ENCODE measurements around the gene RALGAPA2.

The RALGAPA2 gene

GRCh38 chr20:20721489-20721888, 9.0 kb upstream of the RALGAPA2 start:
- no peaks in the 10 kb centered on the region for H3K9me3 ChIP-seq (ENCODE audit: control insufficient read depth, insufficient read depth, low read depth, low read length)

DNA sequence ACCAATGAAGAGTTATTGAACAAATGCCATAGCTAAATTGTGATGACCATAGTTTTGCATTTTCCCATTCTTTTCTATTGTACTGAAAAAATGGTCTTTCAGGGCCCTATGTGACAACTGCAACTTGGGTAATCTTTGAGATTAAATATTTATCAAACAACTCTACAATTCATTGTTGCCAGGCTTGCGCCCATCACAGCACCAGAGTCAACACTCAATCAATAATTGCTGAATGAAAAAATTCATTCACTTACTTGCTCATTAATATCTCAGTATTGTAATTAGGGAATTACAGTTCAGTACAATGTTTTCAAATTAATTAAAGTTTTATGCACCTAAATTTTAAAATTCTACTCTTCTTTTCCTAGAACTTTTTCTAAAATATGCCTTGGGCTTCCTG, 7.7 kb upstream of the RALGAPA2 start:
- no peaks in the 10 kb centered on the region for H3K27me3 ChIP-seq (ENCODE audit: control insufficient read depth, insufficient read depth, low read length)
- H3K9me3 ChIP-seq (ENCODE audit: control insufficient read depth, insufficient read depth, low read depth, low read length), result no peaks in the 10 kb centered on the region
- no peaks in the 10 kb centered on the region for H3K4me1 ChIP-seq (ENCODE audit: control insufficient read depth, insufficient read depth, low read length)
- H3K4me3 ChIP-seq (ENCODE audit: low read depth, low read length), result no peak overlapping the region
- no peak overlapping the region for H3K9ac ChIP-seq (ENCODE audit: low read length)
- H3K36me3 ChIP-seq (ENCODE audit: control insufficient read depth, insufficient read depth, low read length), result no peaks in the 10 kb centered on the region
- H3K27ac ChIP-seq (ENCODE audit: low read depth, low read length), result no peak overlapping the region

More at GRCh38 chr20:20721489-20721888, 9.0 kb upstream of the RALGAPA2 start:
- no peak overlapping the region for H3K9ac ChIP-seq (ENCODE audit: low read length)
- H3K27me3 ChIP-seq (ENCODE audit: control insufficient read depth, insufficient read depth, low read length), result no peaks in the 10 kb centered on the region
- no peaks in the 10 kb centered on the region for H3K4me1 ChIP-seq (ENCODE audit: control insufficient read depth, insufficient read depth, low read length)
- H3K27ac ChIP-seq (ENCODE audit: low read depth, low read length), result no peak overlapping the region
- no peak overlapping the region for H3K4me3 ChIP-seq (ENCODE audit: low read depth, low read length)
- no peaks in the 10 kb centered on the region for H3K36me3 ChIP-seq (ENCODE audit: control insufficient read depth, insufficient read depth, low read length)

DNA sequence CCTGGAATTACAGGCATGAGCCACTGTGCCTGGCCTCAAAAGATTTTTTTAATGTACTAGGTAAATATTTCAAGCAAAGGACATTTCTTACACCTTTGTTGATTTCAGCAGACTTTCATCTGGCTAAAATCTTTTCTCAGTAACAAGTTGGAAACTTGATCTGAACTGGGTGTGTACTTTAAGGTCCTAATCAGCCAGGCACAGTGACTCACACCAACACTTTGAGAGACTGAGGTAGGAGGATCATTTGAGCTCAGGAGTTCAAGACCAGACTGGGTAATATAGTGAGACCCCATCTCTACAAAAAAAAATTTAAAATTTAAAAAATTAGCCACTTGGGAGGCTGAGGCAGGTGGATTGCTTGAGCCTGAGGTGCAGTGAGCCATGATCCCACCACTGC, 7.0 kb upstream of the RALGAPA2 start:
- Histone ChIP-seq H3K9ac (ENCODE audit: low read length) (no peak overlapping the region), H3K36me3 (ENCODE audit: control insufficient read depth, insufficient read depth, low read length) (no peaks in the 10 kb centered on the region), H3K27me3 (ENCODE audit: control insufficient read depth, insufficient read depth, low read length) (no peaks in the 10 kb centered on the region), H3K4me1 (ENCODE audit: control insufficient read depth, insufficient read depth, low read length) (no peaks in the 10 kb centered on the region), H3K9me3 (ENCODE audit: control insufficient read depth, insufficient read depth, low read depth, low read length) (no peaks in the 10 kb centered on the region), H3K27ac (ENCODE audit: low read depth, low read length) (no peak overlapping the region), H3K4me3 (ENCODE audit: low read depth, low read length) (no peak overlapping the region)

DNA sequence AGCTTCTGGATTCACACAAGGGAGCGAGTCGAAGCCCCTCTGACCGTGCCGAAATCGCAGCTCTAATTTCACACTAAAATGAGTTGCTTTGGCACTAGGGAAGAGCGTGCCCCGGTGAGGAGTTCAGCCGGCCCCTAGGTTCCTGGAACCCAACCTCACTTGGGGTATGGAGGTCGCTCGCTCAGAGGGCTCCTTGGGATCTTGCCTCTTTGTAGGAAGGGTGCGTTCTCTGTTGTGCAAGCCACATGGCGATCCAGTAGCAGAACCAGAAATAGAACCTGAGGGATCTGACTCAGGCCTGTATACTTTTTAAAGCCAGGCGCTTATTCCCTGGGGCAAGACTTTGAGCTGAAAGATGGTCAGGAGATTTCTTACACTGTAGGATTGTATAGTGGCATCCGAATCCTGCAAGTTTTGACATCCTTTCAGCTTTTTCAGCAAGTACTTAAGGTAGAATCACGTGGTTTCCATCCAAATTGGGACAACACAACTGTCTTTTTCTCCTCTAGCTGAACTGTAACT, 861 bp upstream of the RALGAPA2 start:
- H3K27ac ChIP-seq (ENCODE audit: low read depth, low read length), result no peak overlapping the region
- H3K27me3 ChIP-seq (ENCODE audit: control insufficient read depth, insufficient read depth, low read length), result no peaks in the 10 kb centered on the region

DNA sequence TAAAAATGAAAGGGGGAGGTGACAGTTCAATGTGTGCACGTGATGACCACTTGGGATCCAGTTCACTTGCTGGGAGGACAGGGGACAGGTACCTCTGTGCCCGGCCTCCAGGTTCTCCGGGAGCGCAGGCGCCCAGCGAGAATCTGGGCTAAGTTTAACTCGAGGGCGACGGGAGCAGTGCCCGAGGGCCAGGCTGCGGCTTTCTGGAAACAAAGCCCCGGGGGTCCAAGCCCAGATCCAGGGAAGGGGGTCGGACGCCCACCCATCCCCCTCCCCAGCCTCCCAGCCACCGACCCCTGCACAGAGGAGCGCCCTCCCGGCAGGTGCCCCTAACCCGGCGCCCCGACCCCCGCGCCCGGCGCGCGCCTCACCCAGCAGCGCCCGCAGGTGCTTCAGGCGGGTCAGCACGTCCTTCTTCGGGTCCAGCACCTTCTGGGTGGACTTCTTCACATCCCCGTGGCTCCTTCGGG, 405 bp downstream of the RALGAPA2 start:
- H3K4me3 ChIP-seq (ENCODE audit: low read depth, low read length), result peak overlapping the region; percentile 86
- H3K4me1 ChIP-seq (ENCODE audit: control insufficient read depth, insufficient read depth, low read length), result peaks cover 15% of the 10 kb centered on the region
- H3K9me3 ChIP-seq (ENCODE audit: control insufficient read depth, insufficient read depth, low read depth, low read length), result no peaks in the 10 kb centered on the region
- H3K27ac ChIP-seq (ENCODE audit: low read depth, low read length), result no peak overlapping the region
- peak overlapping the region; percentile 38 for H3K9ac ChIP-seq (ENCODE audit: low read length)
- H3K27me3 ChIP-seq (ENCODE audit: control insufficient read depth, insufficient read depth, low read length), result no peaks in the 10 kb centered on the region
- no peaks in the 10 kb centered on the region for H3K36me3 ChIP-seq (ENCODE audit: control insufficient read depth, insufficient read depth, low read length)

More for the DNA sequence above, 861 bp upstream of the RALGAPA2 start:
- no peaks in the 10 kb centered on the region for H3K9me3 ChIP-seq (ENCODE audit: control insufficient read depth, insufficient read depth, low read depth, low read length)
- no peaks in the 10 kb centered on the region for H3K36me3 ChIP-seq (ENCODE audit: control insufficient read depth, insufficient read depth, low read length)
- H3K4me3 ChIP-seq (ENCODE audit: low read depth, low read length), result peak overlapping the region; percentile 86
- peak overlapping the region; percentile 75 for H3K9ac ChIP-seq (ENCODE audit: low read length)
- peaks cover 15% of the 10 kb centered on the region for H3K4me1 ChIP-seq (ENCODE audit: control insufficient read depth, insufficient read depth, low read length)

DNA sequence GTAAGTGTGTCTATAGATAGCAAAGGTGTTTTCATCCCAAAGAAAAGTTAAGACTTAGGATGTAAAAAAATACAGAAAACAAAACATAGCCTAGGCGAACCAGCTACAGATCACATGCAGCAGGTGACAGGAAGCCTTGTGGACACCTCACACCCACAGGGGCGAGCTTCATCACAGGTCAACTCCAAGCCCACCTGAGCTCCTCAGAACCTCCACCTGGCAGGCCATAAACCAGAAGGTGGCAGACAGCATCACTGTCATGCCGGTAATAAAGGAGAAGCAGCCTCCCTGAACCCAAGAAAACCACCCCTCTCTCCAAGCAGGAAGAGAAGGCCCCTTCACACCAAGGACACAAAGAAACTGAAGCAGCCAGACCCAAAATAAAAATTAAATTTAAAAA, 1.0 kb downstream of the RALGAPA2 start:
- H3K27ac ChIP-seq (ENCODE audit: low read depth, low read length), result no peak overlapping the region

GRCh38 chr20:20710443-20711315, 1.8 kb downstream of the RALGAPA2 start:
- no peak overlapping the region for H3K9ac ChIP-seq (ENCODE audit: low read length)
- peak overlapping the region; percentile 86; the same call in 1 of the 2 replicates for H3K4me3 ChIP-seq (ENCODE audit: low read depth, low read length)

More for the DNA sequence above, 1.0 kb downstream of the RALGAPA2 start:
- Histone ChIP-seq H3K9ac (ENCODE audit: low read length) (no peak overlapping the region), H3K4me1 (ENCODE audit: control insufficient read depth, insufficient read depth, low read length) (peaks cover 15% of the 10 kb centered on the region), H3K36me3 (ENCODE audit: control insufficient read depth, insufficient read depth, low read length) (no peaks in the 10 kb centered on the region), H3K4me3 (ENCODE audit: low read depth, low read length) (peak overlapping the region; percentile 86), H3K9me3 (ENCODE audit: control insufficient read depth, insufficient read depth, low read depth, low read length) (no peaks in the 10 kb centered on the region), H3K27me3 (ENCODE audit: control insufficient read depth, insufficient read depth, low read length) (no peaks in the 10 kb centered on the region)

DNA sequence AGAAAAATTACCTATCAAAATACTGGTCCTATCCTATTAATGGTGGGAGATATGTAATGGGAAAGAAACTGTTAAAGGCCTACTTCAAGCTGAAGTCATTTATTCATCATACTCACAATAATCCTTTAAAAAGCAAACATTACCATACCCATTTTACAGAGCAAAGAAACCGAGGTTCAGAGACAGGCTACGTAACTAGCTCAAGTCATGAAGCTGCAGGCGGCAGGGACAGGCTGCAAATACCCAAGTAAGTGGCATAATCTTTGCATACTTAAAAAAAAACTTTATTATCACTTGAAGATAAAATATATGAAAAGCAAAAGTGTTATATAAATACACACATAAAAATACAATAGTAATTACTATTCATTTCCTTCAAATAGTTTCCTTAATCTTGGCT, 2.6 kb downstream of the RALGAPA2 start:
- peaks cover 15% of the 10 kb centered on the region for H3K4me1 ChIP-seq (ENCODE audit: control insufficient read depth, insufficient read depth, low read length)
- H3K36me3 ChIP-seq (ENCODE audit: control insufficient read depth, insufficient read depth, low read length), result no peaks in the 10 kb centered on the region
- no peak overlapping the region for H3K4me3 ChIP-seq (ENCODE audit: low read depth, low read length)
- no peaks in the 10 kb centered on the region for H3K9me3 ChIP-seq (ENCODE audit: control insufficient read depth, insufficient read depth, low read depth, low read length)
- no peaks in the 10 kb centered on the region for H3K27me3 ChIP-seq (ENCODE audit: control insufficient read depth, insufficient read depth, low read length)
- H3K27ac ChIP-seq (ENCODE audit: low read depth, low read length), result no peak overlapping the region
- H3K9ac ChIP-seq (ENCODE audit: low read length), result no peak overlapping the region

More at GRCh38 chr20:20710443-20711315, 1.8 kb downstream of the RALGAPA2 start:
- Histone ChIP-seq H3K4me1 (ENCODE audit: control insufficient read depth, insufficient read depth, low read length) (peaks cover 15% of the 10 kb centered on the region), H3K9me3 (ENCODE audit: control insufficient read depth, insufficient read depth, low read depth, low read length) (no peaks in the 10 kb centered on the region), H3K27me3 (ENCODE audit: control insufficient read depth, insufficient read depth, low read length) (no peaks in the 10 kb centered on the region), H3K36me3 (ENCODE audit: control insufficient read depth, insufficient read depth, low read length) (no peaks in the 10 kb centered on the region), H3K27ac (ENCODE audit: low read depth, low read length) (no peak overlapping the region)

- H3K36me3 ChIP-seq (ENCODE audit: control insufficient read depth, insufficient read depth, low read length), result no peaks in the 10 kb centered on the region
- no peak overlapping the region for H3K9ac ChIP-seq (ENCODE audit: low read length)
- no peaks in the 10 kb centered on the region for H3K27me3 ChIP-seq (ENCODE audit: control insufficient read depth, insufficient read depth, low read length)
- H3K4me1 ChIP-seq (ENCODE audit: control insufficient read depth, insufficient read depth, low read length), result peaks cover 7% of the 10 kb centered on the region; the same call in 1 of the 2 replicates
- no peaks in the 10 kb centered on the region for H3K9me3 ChIP-seq (ENCODE audit: control insufficient read depth, insufficient read depth, low read depth, low read length)
- H3K4me3 ChIP-seq (ENCODE audit: low read depth, low read length), result no peak overlapping the region
- no peak overlapping the region for H3K27ac ChIP-seq (ENCODE audit: low read depth, low read length)
Observed at GRCh38 chr20:20706285-20706684, 6.2 kb downstream of the RALGAPA2 start.

GRCh38 chr20:20702330-20703245, 9.9 kb downstream of the RALGAPA2 start:
- H3K4me3 ChIP-seq (ENCODE audit: low read depth, low read length), result no peak overlapping the region
- no peak overlapping the region for H3K9ac ChIP-seq (ENCODE audit: low read length)
- H3K36me3 ChIP-seq (ENCODE audit: control insufficient read depth, insufficient read depth, low read length), result no peaks in the 10 kb centered on the region
- no peaks in the 10 kb centered on the region for H3K27me3 ChIP-seq (ENCODE audit: control insufficient read depth, insufficient read depth, low read length)
- no peaks in the 10 kb centered on the region for H3K9me3 ChIP-seq (ENCODE audit: control insufficient read depth, insufficient read depth, low read depth, low read length)
- H3K4me1 ChIP-seq (ENCODE audit: control insufficient read depth, insufficient read depth, low read length), result no peaks in the 10 kb centered on the region
- H3K27ac ChIP-seq (ENCODE audit: low read depth, low read length), result no peak overlapping the region
